Cardiac muscle cell (in vitro differentiated cells and primary cell): ENCODE results near the gene TAS1R2. TPM values are rescaled to one million over a fixed set of nuclear protein-coding genes. Genes with fewer than 3 reads are reported as not detected.
A peak's percentile ranks its signal among the peaks of the same experiment; 100 is the strongest.

Experiments used
- DNase-seq, 2 donors: peaks; one replicate each; pipeline versions ENCODE4 v3.0.0 to v3.0.0-alpha.2; 2010 to 2017; ENCODE audit warnings: low read depth in 1 of 2, low spot score in 1 of 2
- H3K27ac ChIP-seq: fragments of 200-600 bp; sonication (generic); 2 replicates; pipeline ENCODE4 v1.5.1; 2016
- H3K27me3 ChIP-seq: fragments of 200-600 bp; sonication (generic); 2 replicates; pipeline ENCODE4 v1.6.0; 2016; ENCODE audit warnings: control low read depth
- H3K36me3 ChIP-seq: fragments of 200-600 bp; sonication (generic); 2 replicates; pipeline ENCODE4 v1.5.1; 2016; ENCODE audit warnings: control low read depth
- H3K4me1 ChIP-seq: fragments of 200-600 bp; sonication (generic); 2 replicates; pipeline ENCODE4 v1.8.1; 2017; ENCODE audit warnings: low read depth, mild to moderate bottlenecking, mixed run types
- H3K4me3 ChIP-seq: fragments of 200-600 bp; sonication (generic); 2 replicates; pipeline ENCODE4 v1.5.1; 2016; ENCODE audit warnings: mild to moderate bottlenecking
- H3K9me3 ChIP-seq: fragments of 200-600 bp; sonication (generic); 2 replicates; pipeline ENCODE4 v1.5.1; 2017; ENCODE audit warnings: low read depth, mild to moderate bottlenecking, control low read depth
- CTCF ChIP-seq: IDR thresholded peaks from 2 replicates; pipeline ENCODE4 v1.5.1; 2012; ENCODE audit warnings: low read depth, mild to moderate bottlenecking, low read length
- polyA plus RNA-seq: library from polyadenylated mRNA; unstranded; fragments of >200 nt; fragmentation: Nextera tagmentation; extraction: Ambion mirVana; gene quantifications from 2 replicates; pipeline ENCODE4 v1.2.1, GENCODE V29; 2016
- total RNA-seq: library from RNA; depleted of rRNA; stranded (reverse); fragments of >200 nt; gene quantifications from 2 replicates; pipeline ENCODE4 v1.2.3, GENCODE V29; 2016

Gene TAS1R2
- total and polyA plus RNA-seq, 2 experiments from 2014 or later, result not detected

GRCh38 chr1:18828224-18828623 lies 31.2 kb downstream of the TAS1R2 start:
- no peaks in the 10 kb centered on the region for H3K36me3 ChIP-seq
- no peak for DNase-seq
- peaks cover 3% of the 10 kb centered on the region for H3K27me3 ChIP-seq
- H3K4me1 ChIP-seq, result no peaks in the 10 kb centered on the region
- H3K27ac ChIP-seq, result no peak overlapping the region
- H3K4me3 ChIP-seq, result no peak overlapping the region
- no peaks in the 10 kb centered on the region for H3K9me3 ChIP-seq
- TF ChIP-seq CTCF, result no peak

- no peaks in the 10 kb centered on the region for H3K9me3 ChIP-seq
- no peaks in the 10 kb centered on the region for H3K4me1 ChIP-seq
- no peak for DNase-seq
- H3K27me3 ChIP-seq, result peaks cover 22% of the 10 kb centered on the region
- H3K36me3 ChIP-seq, result no peaks in the 10 kb centered on the region
- no peak overlapping the region for H3K27ac ChIP-seq
- H3K4me3 ChIP-seq, result no peak overlapping the region
- TF ChIP-seq CTCF, result no peak
Observed at GRCh38 chr1:18823438-18823837, 36.0 kb downstream of the TAS1R2 start.

- Histone ChIP-seq H3K36me3 (no peaks in the 10 kb centered on the region), H3K27ac (no peak overlapping the region), H3K4me3 (no peak overlapping the region), H3K9me3 (no peaks in the 10 kb centered on the region), H3K4me1 (no peaks in the 10 kb centered on the region), H3K27me3 (peaks cover 29% of the 10 kb centered on the region)
- DNase-seq, result peak; percentile 81 to 90
- peak; percentile 97 for TF ChIP-seq CTCF
Observed at GRCh38 chr1:18820791-18821641, 38.4 kb downstream of the TAS1R2 start.

- Histone ChIP-seq H3K27me3 (peaks cover 29% of the 10 kb centered on the region), H3K4me1 (no peaks in the 10 kb centered on the region), H3K4me3 (no peak overlapping the region), H3K9me3 (no peaks in the 10 kb centered on the region), H3K36me3 (no peaks in the 10 kb centered on the region), H3K27ac (no peak overlapping the region)
- no peak for TF ChIP-seq CTCF
- DNase-seq, result no peak
Observed at GRCh38 chr1:18819986-18820790, 39.3 kb downstream of the TAS1R2 start.

GRCh38 chr1:18819203-18819602 lies 40.3 kb downstream of the TAS1R2 start:
- no peak for DNase-seq
- Histone ChIP-seq H3K27ac (no peak overlapping the region), H3K9me3 (no peaks in the 10 kb centered on the region)

More at GRCh38 chr1:18819203-18819602, 40.3 kb downstream of the TAS1R2 start:
- Histone ChIP-seq H3K4me1 (no peaks in the 10 kb centered on the region), H3K27me3 (peaks cover 29% of the 10 kb centered on the region), H3K36me3 (no peaks in the 10 kb centered on the region), H3K4me3 (no peak overlapping the region)
- TF ChIP-seq CTCF, result no peak
